GM06990 (cell line): Measurements from ENCODE around the gene FDPS.

Experiments used
- DNase-seq: peaks from one replicate; pipeline ENCODE4 v3.0.0-alpha.2; 2011; ENCODE audit not compliant: insufficient read length; ENCODE audit errors: extremely low read depth
- H3K27me3 ChIP-seq: replicated peaks from 2 replicates; pipeline ENCODE4 v1.6.0; 2011; ENCODE audit warnings: low read length; ENCODE audit not compliant: control insufficient read depth, insufficient read depth
- H3K36me3 ChIP-seq: 2 replicates; pipeline ENCODE4 v1.5.1; 2011; ENCODE audit warnings: low read length; ENCODE audit not compliant: control insufficient read depth, insufficient read depth
- H3K4me3 ChIP-seq: replicated peaks from 2 replicates; pipeline ENCODE4 v1.5.1; 2011; ENCODE audit warnings: low read depth, mild to moderate bottlenecking, control low read depth, low read length
- TF ChIP-seq, protein P1 (sequence below): IDR thresholded peaks from 2 replicates; pipeline ENCODE4 v1.5.1; 2011; ENCODE audit warnings: low read length, control low read depth, mild to moderate bottlenecking, inconsistent platforms; ENCODE audit not compliant: insufficient read depth, poor library complexity, severe bottlenecking

Gene FDPS

DNA sequence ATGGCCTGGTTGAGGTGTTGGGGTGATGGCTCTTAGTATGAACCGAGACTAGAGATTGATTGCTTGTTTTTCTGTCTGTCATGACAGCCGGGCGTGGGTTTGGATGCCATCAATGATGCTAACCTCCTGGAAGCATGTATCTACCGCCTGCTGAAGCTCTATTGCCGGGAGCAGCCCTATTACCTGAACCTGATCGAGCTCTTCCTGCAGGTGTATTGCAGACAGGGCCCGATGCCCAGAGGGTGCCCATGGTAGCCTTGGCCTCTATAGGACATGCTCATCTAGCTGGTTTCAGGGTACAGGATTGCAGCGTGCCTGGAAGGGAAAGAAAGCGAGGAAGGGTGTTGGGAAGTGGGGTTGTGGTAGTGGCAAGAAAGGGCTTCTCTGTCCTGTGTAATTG lies 9.4 kb downstream of the FDPS start:
- TF ChIP-seq, protein P1, sequence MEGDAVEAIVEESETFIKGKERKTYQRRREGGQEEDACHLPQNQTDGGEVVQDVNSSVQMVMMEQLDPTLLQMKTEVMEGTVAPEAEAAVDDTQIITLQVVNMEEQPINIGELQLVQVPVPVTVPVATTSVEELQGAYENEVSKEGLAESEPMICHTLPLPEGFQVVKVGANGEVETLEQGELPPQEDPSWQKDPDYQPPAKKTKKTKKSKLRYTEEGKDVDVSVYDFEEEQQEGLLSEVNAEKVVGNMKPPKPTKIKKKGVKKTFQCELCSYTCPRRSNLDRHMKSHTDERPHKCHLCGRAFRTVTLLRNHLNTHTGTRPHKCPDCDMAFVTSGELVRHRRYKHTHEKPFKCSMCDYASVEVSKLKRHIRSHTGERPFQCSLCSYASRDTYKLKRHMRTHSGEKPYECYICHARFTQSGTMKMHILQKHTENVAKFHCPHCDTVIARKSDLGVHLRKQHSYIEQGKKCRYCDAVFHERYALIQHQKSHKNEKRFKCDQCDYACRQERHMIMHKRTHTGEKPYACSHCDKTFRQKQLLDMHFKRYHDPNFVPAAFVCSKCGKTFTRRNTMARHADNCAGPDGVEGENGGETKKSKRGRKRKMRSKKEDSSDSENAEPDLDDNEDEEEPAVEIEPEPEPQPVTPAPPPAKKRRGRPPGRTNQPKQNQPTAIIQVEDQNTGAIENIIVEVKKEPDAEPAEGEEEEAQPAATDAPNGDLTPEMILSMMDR: no peak
- Histone ChIP-seq H3K36me3 (peaks cover 19% of the 10 kb centered on the region), H3K4me3 (no peak overlapping the region), H3K27me3 (no peaks in the 10 kb centered on the region)
- no peak for DNase-seq

DNA sequence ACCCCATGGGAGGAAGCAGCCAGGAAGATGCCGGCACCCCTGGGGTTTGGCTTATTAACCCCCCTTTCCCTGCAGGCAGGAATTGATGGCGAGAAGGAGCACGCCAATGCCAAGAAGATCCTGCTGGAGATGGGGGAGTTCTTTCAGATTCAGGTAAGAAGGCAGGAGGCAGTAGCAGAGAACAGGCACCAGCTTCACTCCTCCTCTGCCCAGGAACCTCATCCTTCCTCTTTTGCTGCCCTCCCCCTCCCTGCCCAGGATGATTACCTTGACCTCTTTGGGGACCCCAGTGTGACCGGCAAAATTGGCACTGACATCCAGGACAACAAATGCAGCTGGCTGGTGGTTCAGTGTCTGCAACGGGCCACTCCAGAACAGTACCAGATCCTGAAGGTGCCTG lies 10.9 kb downstream of the FDPS start:
- DNase-seq: no peak
- Histone ChIP-seq H3K36me3 (peaks cover 17% of the 10 kb centered on the region), H3K4me3 (no peak overlapping the region), H3K27me3 (no peaks in the 10 kb centered on the region)
- TF ChIP-seq, protein P1: no peak

DNA sequence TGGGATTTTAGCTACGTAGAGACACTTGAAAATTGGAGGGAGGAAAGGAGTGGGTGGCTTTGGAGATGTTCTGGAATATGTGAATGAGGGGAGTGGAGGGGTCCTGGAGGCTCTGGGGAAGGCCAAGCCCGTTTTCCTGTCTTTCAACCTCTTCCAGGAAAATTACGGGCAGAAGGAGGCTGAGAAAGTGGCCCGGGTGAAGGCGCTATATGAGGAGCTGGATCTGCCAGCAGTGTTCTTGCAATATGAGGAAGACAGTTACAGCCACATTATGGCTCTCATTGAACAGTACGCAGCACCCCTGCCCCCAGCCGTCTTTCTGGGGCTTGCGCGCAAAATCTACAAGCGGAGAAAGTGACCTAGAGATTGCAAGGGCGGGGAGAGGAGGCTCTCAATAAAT lies 11.6 kb downstream of the FDPS start:
- TF ChIP-seq, protein P1: no peak
- H3K36me3 ChIP-seq: peaks cover 14% of the 10 kb centered on the region
- no peak overlapping the region for H3K4me3 ChIP-seq
- no peak for DNase-seq
- H3K27me3 ChIP-seq: no peaks in the 10 kb centered on the region

DNA sequence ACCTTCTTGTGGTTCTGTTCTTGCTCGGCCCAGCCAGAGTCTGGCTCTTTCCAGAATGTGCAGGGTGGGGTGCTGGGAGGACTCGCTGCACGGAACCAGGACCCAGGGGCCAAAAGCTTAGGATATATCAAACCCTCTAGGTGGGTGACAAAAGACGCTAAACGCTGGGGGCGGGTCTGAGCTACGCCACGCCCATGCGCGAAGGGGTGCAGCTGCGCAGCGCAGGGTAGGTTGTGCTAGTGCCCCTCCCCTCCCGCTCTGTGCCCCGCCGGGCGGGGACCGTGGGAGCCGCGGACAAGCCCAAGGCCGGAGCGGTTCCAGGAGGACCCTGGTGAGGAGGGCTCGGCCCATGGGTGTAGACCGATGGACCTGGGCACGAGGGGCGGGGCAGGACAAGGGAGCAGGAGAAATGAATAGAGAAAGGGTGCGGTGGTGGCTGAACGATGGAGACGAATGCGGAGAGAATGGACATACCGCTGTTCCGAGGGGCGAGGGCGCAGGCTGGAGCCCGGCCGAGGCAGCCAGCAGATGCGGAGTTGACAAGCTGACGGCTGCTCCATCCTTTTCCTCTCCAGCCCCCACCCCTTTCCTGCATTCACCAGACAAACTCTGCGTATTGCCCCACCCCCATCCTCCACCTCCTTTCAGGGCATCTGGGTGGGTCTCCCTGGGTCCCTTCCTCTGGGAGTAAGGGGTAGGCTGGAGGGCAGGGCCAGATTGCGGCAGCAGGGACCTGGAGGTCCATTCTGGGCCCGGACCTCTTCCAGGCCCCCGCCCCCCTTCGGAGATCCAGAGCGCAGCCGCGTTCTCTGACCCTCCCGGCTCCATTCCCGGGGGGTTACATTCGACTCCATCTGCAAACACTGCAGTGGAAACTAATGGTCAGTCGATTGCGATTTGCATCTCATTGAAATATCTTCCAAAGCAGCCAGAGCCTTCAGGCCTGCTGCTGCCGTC lies 12.3 kb downstream of the FDPS start, which contains the start of gene RUSC1:
Gene RUSC1, plus strand, starts transcription at position 234 of the 957 bp plus-strand sequence. CDS start 880 bp downstream, outside the sequence.
- TF ChIP-seq, protein P1: no peak
- peak; percentile 79 for DNase-seq
- no peaks in the 10 kb centered on the region for H3K27me3 ChIP-seq
- no peak within 1 kb of the TSS for H3K4me3 ChIP-seq
- peaks cover 14% of the 10 kb centered on the region for H3K36me3 ChIP-seq

DNA sequence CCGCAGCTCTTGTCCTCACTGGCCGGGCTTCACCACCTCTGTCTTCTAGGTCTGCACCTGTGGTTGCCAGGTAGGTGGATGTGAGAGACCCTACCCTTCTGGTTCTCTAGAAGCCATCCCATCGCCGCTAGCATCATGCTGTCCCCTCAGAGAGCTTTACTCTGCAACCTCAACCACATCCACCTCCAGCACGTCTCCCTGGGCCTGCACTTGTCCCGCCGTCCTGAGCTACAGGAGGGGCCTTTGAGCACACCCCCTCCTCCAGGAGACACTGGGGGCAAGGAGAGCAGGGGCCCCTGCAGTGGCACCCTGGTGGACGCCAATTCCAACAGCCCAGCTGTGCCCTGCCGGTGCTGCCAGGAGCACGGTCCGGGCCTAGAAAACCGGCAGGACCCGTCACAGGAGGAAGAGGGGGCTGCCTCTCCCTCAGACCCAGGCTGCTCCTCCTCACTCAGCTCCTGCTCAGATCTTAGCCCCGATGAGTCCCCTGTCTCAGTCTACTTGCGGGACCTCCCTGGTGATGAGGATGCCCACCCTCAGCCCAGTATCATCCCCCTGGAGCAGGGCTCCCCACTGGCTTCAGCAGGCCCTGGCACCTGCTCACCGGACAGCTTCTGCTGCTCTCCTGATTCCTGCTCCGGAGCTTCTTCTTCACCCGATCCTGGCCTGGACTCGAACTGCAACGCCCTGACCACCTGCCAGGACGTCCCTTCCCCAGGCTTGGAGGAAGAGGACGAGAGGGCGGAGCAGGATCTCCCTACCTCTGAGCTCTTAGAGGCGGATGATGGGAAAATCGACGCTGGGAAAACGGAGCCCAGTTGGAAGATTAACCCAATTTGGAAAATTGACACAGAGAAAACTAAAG lies 13.2 kb downstream of the FDPS start:
- DNase-seq: peak; percentile 37
- Histone ChIP-seq H3K4me3 (peak overlapping the region; percentile 89; the same call in 1 of the 2 replicates), H3K36me3 (peaks cover 13% of the 10 kb centered on the region), H3K27me3 (no peaks in the 10 kb centered on the region)
- TF ChIP-seq, protein P1: no peak
